Tibial nerve (tissue), 4 donors: ENCODE results near the gene SDR39U1. TPM values are rescaled to one million over a fixed set of nuclear protein-coding genes. Genes with fewer than 3 reads are reported as not detected.

Source experiments
- DNase-seq, 2 donors: peaks; one replicate each; pipeline ENCODE4 v3.0.0-alpha.2; 2019; ENCODE audit warnings: low spot score in 2 of 2
- H3K27ac ChIP-seq, 4 donors: fragments of 200-600 bp; sonication (generic) in 3 of 4; one replicate each; pipeline ENCODE4 v1.5.1; 2017 to 2019; ENCODE audit warnings: mild to moderate bottlenecking in 1 of 4
- H3K27me3 ChIP-seq, 2 donors: fragments of 200-600 bp; sonication (generic) in 1 of 2; one replicate each; pipeline versions ENCODE4 v1.5.1 to v1.6.0; 2017 to 2019
- H3K36me3 ChIP-seq, 3 donors: fragments of 200-600 bp; sonication (generic); one replicate each; pipeline ENCODE4 v1.5.1; 2018 to 2019
- H3K4me1 ChIP-seq, 4 donors: fragments of 200-600 bp; sonication (generic) in 3 of 4; one replicate each; pipeline ENCODE4 v1.5.1; 2017 to 2019
- H3K4me3 ChIP-seq, 4 donors: fragments of 200-600 bp; sonication (generic) in 3 of 4; one replicate each; pipeline ENCODE4 v1.5.1; 2017 to 2019; ENCODE audit warnings: mild to moderate bottlenecking in 1 of 4, moderate library complexity in 1 of 4
- H3K9me3 ChIP-seq, 4 donors: fragments of 200-600 bp; sonication (generic) in 3 of 4; one replicate each; pipeline ENCODE4 v1.5.1; 2017 to 2019
- CTCF ChIP-seq, 5 experiments: fragments of 200-600 bp in 3 of 5; fragments of 450-650 bp in 2 of 5; sonication (generic) in 3 of 5; IDR thresholded peaks; one replicate each; pipeline ENCODE4 v1.5.1; 2016 to 2019; ENCODE audit warnings: antibody characterized with exemption in 5 of 5, mild to moderate bottlenecking in 3 of 5, moderate library complexity in 2 of 5
- EP300 ChIP-seq, 2 donors: sonication (generic); formaldehyde crosslinking; IDR thresholded peaks; one replicate each; pipeline ENCODE4 v1.6.1; 2017; ENCODE audit warnings: antibody characterized with exemption in 2 of 2, mild to moderate bottlenecking in 1 of 2
- POLR2A ChIP-seq, 2 donors: fragments of 450-650 bp; IDR thresholded peaks; one replicate each; pipeline ENCODE4 v1.6.1; 2017; ENCODE audit warnings: antibody characterized with exemption in 2 of 2, mild to moderate bottlenecking in 2 of 2, moderate library complexity in 2 of 2
- WGBS, 2 donors: methylation state at CpG; one replicate each; pipeline ENCODE4 v1.1.5; 2018; 5-methylcytosine and 5-hydroxymethylcytosine counted together
- total RNA-seq, 4 donors: library from RNA; depleted of rRNA; stranded (reverse); fragments of >200 nt; gene quantifications; one replicate each; pipeline ENCODE4 v1.1.0, GENCODE V29; 2016

The SDR39U1 gene
- total RNA-seq, 4 donors from 2014 or later: 37.9 to 64.9 (median 60.8) TPM

GRCh38 chr14:24425704-24426103 lies 16.9 kb downstream of the SDR39U1 start:
- H3K27ac ChIP-seq: peak overlapping the region in 1 of 4 donors; percentile 44
- 24 to 25% methylated on average over 3 of the region's 3 CpGs for whole genome bisulfite sequencing, 2 donors
- H3K36me3 ChIP-seq: no peaks in the 10 kb centered on the region
- TF ChIP-seq POLR2A (IDR thresholded peaks at IDR 0.05) (no peak), CTCF (IDR thresholded peaks at IDR 0.05) (no peak), EP300 (IDR thresholded peaks at IDR 0.05) (peak in 1 of 2 donors; percentile 21)
- peaks cover 0 to 33% (median 13%) of the 10 kb centered on the region in 4 donors for H3K4me1 ChIP-seq
- no peak overlapping the region for H3K4me3 ChIP-seq
- no peaks in the 10 kb centered on the region for H3K27me3 ChIP-seq
- no peaks in the 10 kb centered on the region for H3K9me3 ChIP-seq
- DNase-seq: peak in 1 of 2 donors; percentile 63

GRCh38 chr14:24422694-24423601 lies 19.6 kb downstream of the SDR39U1 start:
- WGBS, 2 donors: 77 to 82% methylated on average over 12 of the region's 12 CpGs
- no peak for DNase-seq
- H3K4me1 ChIP-seq: peaks cover 0 to 29% (median 0%) of the 10 kb centered on the region in 4 donors

GRCh38 chr14:24422261-24422660 lies 20.3 kb downstream of the SDR39U1 start:
- Histone ChIP-seq H3K9me3 (no peaks in the 10 kb centered on the region), H3K27me3 (no peaks in the 10 kb centered on the region), H3K4me3 (no peak overlapping the region), H3K36me3 (no peaks in the 10 kb centered on the region), H3K4me1 (peaks cover 0 to 29% (median 0%) of the 10 kb centered on the region in 4 donors), H3K27ac (no peak overlapping the region)
- DNase-seq: no peak
- no peak for TF ChIP-seq EP300 (IDR thresholded peaks at IDR 0.05)
- no peak for TF ChIP-seq CTCF (IDR thresholded peaks at IDR 0.05)
- no peak for TF ChIP-seq POLR2A (IDR thresholded peaks at IDR 0.05)
- 54 to 80% methylated on average over 4 of the region's 4 CpGs for WGBS, 2 donors

More at GRCh38 chr14:24422694-24423601, 19.6 kb downstream of the SDR39U1 start:
- peak overlapping the region in 1 of 4 donors; percentile 46 for H3K27ac ChIP-seq
- no peaks in the 10 kb centered on the region for H3K27me3 ChIP-seq
- no peak overlapping the region for H3K4me3 ChIP-seq
- TF ChIP-seq CTCF (IDR thresholded peaks at IDR 0.05) (no peak), POLR2A (IDR thresholded peaks at IDR 0.05) (no peak), EP300 (IDR thresholded peaks at IDR 0.05) (no peak)
- no peaks in the 10 kb centered on the region for H3K36me3 ChIP-seq
- no peaks in the 10 kb centered on the region for H3K9me3 ChIP-seq

GRCh38 chr14:24418492-24418873 lies 24.1 kb downstream of the SDR39U1 start:
- H3K4me1 ChIP-seq: peaks cover 0 to 13% (median 0%) of the 10 kb centered on the region in 4 donors
- no peaks in the 10 kb centered on the region for H3K9me3 ChIP-seq
- no peaks in the 10 kb centered on the region for H3K27me3 ChIP-seq
- TF ChIP-seq POLR2A (IDR thresholded peaks at IDR 0.05) (no peak), EP300 (IDR thresholded peaks at IDR 0.05) (no peak), CTCF (IDR thresholded peaks at IDR 0.05) (no peak)
- H3K27ac ChIP-seq: no peak overlapping the region
- no peak for DNase-seq
- H3K36me3 ChIP-seq: peaks cover 0 to 28% (median 0%) of the 10 kb centered on the region in 3 donors
- no peak overlapping the region for H3K4me3 ChIP-seq
- 61 to 74% methylated on average over 6 of the region's 6 CpGs for WGBS, 2 donors

- Histone ChIP-seq H3K9me3 (no peaks in the 10 kb centered on the region), H3K36me3 (peaks cover 0 to 33% (median 0%) of the 10 kb centered on the region in 3 donors), H3K27me3 (no peaks in the 10 kb centered on the region), H3K4me1 (peaks cover 0 to 13% (median 0%) of the 10 kb centered on the region in 4 donors), H3K27ac (no peak overlapping the region), H3K4me3 (no peak overlapping the region)
- DNase-seq: no peak
- TF ChIP-seq POLR2A (IDR thresholded peaks at IDR 0.05) (no peak), CTCF (IDR thresholded peaks at IDR 0.05) (no peak), EP300 (IDR thresholded peaks at IDR 0.05) (no peak)
- 64 to 77% methylated on average over 6 of the region's 6 CpGs for WGBS, 2 donors
These were observed 24.6 kb downstream of the SDR39U1 start for GRCh38 chr14:24417832-24418491.
